GM23338 (cell line): ENCODE results near the gene ACAD11. TPM values are rescaled to one million over a fixed set of nuclear protein-coding genes. Genes with fewer than 3 reads are reported as not detected.

ENCODE experiments used
- ATAC-seq: fragments of 200-7000 bp; cut with Tn5 transposase; 3 replicates; pipeline ENCODE4 v1.9.1; 2020
- DNase-seq: peaks from one replicate; pipeline ENCODE4 v3.0.0-alpha.2; 2015; ENCODE audit warnings: low spot score
- H2AFZ ChIP-seq: fragments of 200-600 bp; sonication (generic); 2 replicates; pipeline ENCODE4 v1.8.0; 2016; ENCODE audit warnings: antibody characterized with exemption, mild to moderate bottlenecking, moderate library complexity
- H3F3A ChIP-seq: fragments of 200-600 bp; sonication (generic); replicated peaks from 2 replicates; pipeline ENCODE4 v1.8.0; 2017; ENCODE audit warnings: antibody characterized with exemption, mixed run types, low read depth
- H3K27ac ChIP-seq: fragments of 200-600 bp; sonication (generic); 2 replicates; pipeline ENCODE4 v1.6.1; 2016; ENCODE audit warnings: low read depth
- H3K27me3 ChIP-seq: fragments of 200-600 bp; sonication (generic); 2 replicates; pipeline ENCODE4 v1.8.0; 2016; ENCODE audit warnings: mild to moderate bottlenecking, mixed run types, moderate library complexity; ENCODE audit not compliant: insufficient read depth
- H3K36me3 ChIP-seq: fragments of 200-600 bp; sonication (generic); 2 replicates; pipeline ENCODE4 v1.8.0; 2016; ENCODE audit warnings: mild to moderate bottlenecking; ENCODE audit not compliant: insufficient read depth
- H3K4me1 ChIP-seq: fragments of 200-600 bp; sonication (generic); 2 replicates; pipeline ENCODE4 v1.8.0; 2016; ENCODE audit warnings: mild to moderate bottlenecking, moderate library complexity; ENCODE audit not compliant: insufficient read depth
- H3K4me2 ChIP-seq: fragments of 200-600 bp; sonication (generic); 2 replicates; pipeline ENCODE4 v1.7.1; 2017; ENCODE audit warnings: mixed run types
- H3K4me3 ChIP-seq: fragments of 200-600 bp; sonication (generic); 2 replicates; pipeline ENCODE4 v1.6.1; 2016; ENCODE audit warnings: mixed run types
- H3K79me2 ChIP-seq: fragments of 200-600 bp; sonication (generic); replicated peaks from 2 replicates; pipeline ENCODE4 v1.8.0; 2017; ENCODE audit warnings: mild to moderate bottlenecking; ENCODE audit not compliant: insufficient read depth
- H3K9me2 ChIP-seq: fragments of 200-600 bp; sonication (generic); 2 replicates; pipeline ENCODE4 v1.8.0; 2017; ENCODE audit not compliant: insufficient read depth
- H4K20me1 ChIP-seq: fragments of 200-600 bp; sonication (generic); replicated peaks from 2 replicates; pipeline ENCODE4 v1.8.0; 2017; ENCODE audit warnings: mild to moderate bottlenecking; ENCODE audit not compliant: insufficient read depth
- H3K27ac Mint-ChIP-seq: 2 replicates; pipeline ENCODE4 v1.8.0; 2020; ENCODE audit warnings: inconsistent platforms, mild to moderate bottlenecking, moderate library complexity, mixed read lengths
- H3K27me3 Mint-ChIP-seq: 3 replicates; pipeline ENCODE4 v1.8.0; 2022; ENCODE audit warnings: low read depth, mild to moderate bottlenecking, moderate library complexity, mixed read lengths, inconsistent platforms; ENCODE audit not compliant: insufficient read depth, poor library complexity
- H3K36me3 Mint-ChIP-seq: 3 replicates; pipeline ENCODE4 v1.8.0; 2021; ENCODE audit warnings: low read depth, mild to moderate bottlenecking, inconsistent platforms, moderate library complexity, mixed read lengths
- H3K4me1 Mint-ChIP-seq: 3 replicates; pipeline ENCODE4 v1.8.0; 2020; ENCODE audit warnings: mild to moderate bottlenecking, inconsistent platforms, mixed read lengths
- H3K4me3 Mint-ChIP-seq: 3 replicates; pipeline ENCODE4 v1.8.0; 2021; ENCODE audit warnings: moderate library complexity, mild to moderate bottlenecking, inconsistent platforms, mixed read lengths
- H3K9me3 Mint-ChIP-seq: 3 replicates; pipeline ENCODE4 v1.8.0; 2020; ENCODE audit warnings: moderate library complexity, mild to moderate bottlenecking, inconsistent platforms, mixed read lengths
- EZH2phosphoT487 ChIP-seq: fragments of 200-600 bp; sonication (generic); IDR thresholded peaks from one replicate; pipeline ENCODE4 v1.8.1; 2018; ENCODE audit warnings: antibody characterized with exemption; ENCODE audit not compliant: unreplicated experiment
- JUNB ChIP-seq: IDR thresholded peaks from one replicate; pipeline ENCODE4 v1.6.1; 2016; ENCODE audit warnings: antibody characterized with exemption; ENCODE audit not compliant: unreplicated experiment
- ZNF331 ChIP-seq: fragments of 250-450 bp; sonication (Bioruptor Pico); IDR thresholded peaks from 2 replicates; pipeline ENCODE4 v1.5.0; 2020; ENCODE audit warnings: low read depth, mild to moderate bottlenecking, moderate library complexity
- ZNF462 ChIP-seq: fragments of 250-450 bp; sonication (Bioruptor Pico); IDR thresholded peaks from 2 replicates; pipeline ENCODE4 v1.5.0; 2020; ENCODE audit warnings: mild to moderate bottlenecking, moderate library complexity
- polyA plus RNA-seq: library from polyadenylated mRNA; unstranded; fragments of >200 nt; fragmentation: Nextera tagmentation; extraction: Ambion mirVana; gene quantifications from 2 replicates; pipeline ENCODE4 v1.2.1, GENCODE V29; 2016
- total RNA-seq: library from RNA; depleted of rRNA; stranded (reverse); fragments of >200 nt; shearing (Covaris generic); gene quantifications from 2 replicates; pipeline ENCODE4 v1.2.3, GENCODE V29; 2014
- TF ChIP-seq, protein P1 (sequence below): IDR thresholded peaks from 2 replicates; pipeline ENCODE4 v1.6.1; 2016; ENCODE audit warnings: antibody characterized with exemption
- TF ChIP-seq, protein P2 (sequence below), 2 experiments: fragments of 200-600 bp in 1 of 2; sonication (generic) in 1 of 2; conservative IDR thresholded peaks; 2 replicates each; pipeline versions ENCODE4 v1.5.1 to v1.6.1; 2016 to 2017; ENCODE audit warnings: antibody characterized with exemption in 2 of 2, low read depth in 2 of 2, mild to moderate bottlenecking in 2 of 2, moderate library complexity in 1 of 2

ACAD11 gene
- total and polyA plus RNA-seq, 2 experiments from 2014 or later, result 11.4 to 17.1 TPM

DNA sequence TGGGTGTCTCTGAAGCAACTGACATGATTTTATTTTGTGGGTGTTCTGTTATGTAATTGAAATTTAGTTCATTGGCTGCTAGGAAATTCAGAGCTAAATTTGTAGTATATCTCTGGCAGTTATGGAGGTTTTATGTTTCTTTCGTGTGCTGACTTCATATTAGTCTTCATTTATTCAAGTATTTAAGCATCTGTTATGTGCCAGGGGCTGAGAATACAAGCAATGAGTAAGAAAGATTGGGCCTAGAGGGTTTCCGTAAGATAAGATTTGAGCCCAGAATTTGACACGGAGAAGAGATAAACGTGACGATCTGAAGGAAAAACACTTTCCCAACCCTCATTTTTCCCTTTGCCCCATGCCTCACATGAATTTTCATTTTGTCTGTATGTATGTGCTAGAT, 137.7 kb downstream of the ACAD11 start:
- no peak overlapping the region for H3K4me3 Mint-ChIP-seq
- Histone ChIP-seq H3K27me3 (no peaks in the 10 kb centered on the region), H3K4me3 (no peak overlapping the region), H3F3A (no peaks in the 10 kb centered on the region), H3K4me2 (no peak overlapping the region), H2AFZ (no peak overlapping the region), H3K4me1 (no peaks in the 10 kb centered on the region), H3K27ac (no peak overlapping the region), H3K36me3 (peaks cover 20% of the 10 kb centered on the region), H3K9me2 (no peaks in the 10 kb centered on the region), H4K20me1 (no peaks in the 10 kb centered on the region), H3K79me2 (no peaks in the 10 kb centered on the region)
- DNase-seq, result no peak
- no peaks in the 10 kb centered on the region for H3K4me1 Mint-ChIP-seq
- H3K36me3 Mint-ChIP-seq, result peaks cover 46% of the 10 kb centered on the region
- no peaks in the 10 kb centered on the region for H3K9me3 Mint-ChIP-seq
- TF ChIP-seq, protein P1, sequence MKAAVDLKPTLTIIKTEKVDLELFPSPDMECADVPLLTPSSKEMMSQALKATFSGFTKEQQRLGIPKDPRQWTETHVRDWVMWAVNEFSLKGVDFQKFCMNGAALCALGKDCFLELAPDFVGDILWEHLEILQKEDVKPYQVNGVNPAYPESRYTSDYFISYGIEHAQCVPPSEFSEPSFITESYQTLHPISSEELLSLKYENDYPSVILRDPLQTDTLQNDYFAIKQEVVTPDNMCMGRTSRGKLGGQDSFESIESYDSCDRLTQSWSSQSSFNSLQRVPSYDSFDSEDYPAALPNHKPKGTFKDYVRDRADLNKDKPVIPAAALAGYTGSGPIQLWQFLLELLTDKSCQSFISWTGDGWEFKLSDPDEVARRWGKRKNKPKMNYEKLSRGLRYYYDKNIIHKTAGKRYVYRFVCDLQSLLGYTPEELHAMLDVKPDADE, result no peak
- no peak for TF ChIP-seq EZH2phosphoT487
- TF ChIP-seq JUNB, result no peak
- TF ChIP-seq, protein P2, sequence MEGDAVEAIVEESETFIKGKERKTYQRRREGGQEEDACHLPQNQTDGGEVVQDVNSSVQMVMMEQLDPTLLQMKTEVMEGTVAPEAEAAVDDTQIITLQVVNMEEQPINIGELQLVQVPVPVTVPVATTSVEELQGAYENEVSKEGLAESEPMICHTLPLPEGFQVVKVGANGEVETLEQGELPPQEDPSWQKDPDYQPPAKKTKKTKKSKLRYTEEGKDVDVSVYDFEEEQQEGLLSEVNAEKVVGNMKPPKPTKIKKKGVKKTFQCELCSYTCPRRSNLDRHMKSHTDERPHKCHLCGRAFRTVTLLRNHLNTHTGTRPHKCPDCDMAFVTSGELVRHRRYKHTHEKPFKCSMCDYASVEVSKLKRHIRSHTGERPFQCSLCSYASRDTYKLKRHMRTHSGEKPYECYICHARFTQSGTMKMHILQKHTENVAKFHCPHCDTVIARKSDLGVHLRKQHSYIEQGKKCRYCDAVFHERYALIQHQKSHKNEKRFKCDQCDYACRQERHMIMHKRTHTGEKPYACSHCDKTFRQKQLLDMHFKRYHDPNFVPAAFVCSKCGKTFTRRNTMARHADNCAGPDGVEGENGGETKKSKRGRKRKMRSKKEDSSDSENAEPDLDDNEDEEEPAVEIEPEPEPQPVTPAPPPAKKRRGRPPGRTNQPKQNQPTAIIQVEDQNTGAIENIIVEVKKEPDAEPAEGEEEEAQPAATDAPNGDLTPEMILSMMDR (conservative IDR thresholded peaks at IDR 0.05; ENCODE audit: low read depth in 2 of 2), result no peak
- no peak for TF ChIP-seq ZNF331
- no peak for TF ChIP-seq ZNF462
- no peaks in the 10 kb centered on the region for H3K27me3 Mint-ChIP-seq
- ATAC-seq, result no peak
- no peak overlapping the region for H3K27ac Mint-ChIP-seq
